NCI-H146 treated with DMSO at 0.1 percent for 48 hours (cell line): ENCODE measurements around the gene FAAH2.
A peak's percentile ranks its signal among the peaks of the same experiment; 100 is the strongest.
"Not testable (repeated sequence)": the region's sequence is repeated elsewhere in the genome, so short reads cannot be mapped to it uniquely, and the experiment has no call there.

Source experiments
- DNase-seq: peaks from one replicate; lab custom pipeline; 2025; ENCODE audit not compliant: unreplicated experiment; lab: John Stamatoyannopoulos, UW

Gene FAAH2

GRCh38 chrX:57286507-57287251 is at the start of gene FAAH2:
FAAH2 (plus strand) TSS chrX:57286706; CDS start chrX:57286826, 120 bp downstream.
- peak; percentile 91 for DNase-seq

- no peak for DNase-seq
Measured at GRCh38 chrX:57241967-57242366, 44.5 kb upstream of the FAAH2 start.

GRCh38 chrX:57251965-57252364 is 34.5 kb upstream of the FAAH2 start:
- DNase-seq = no peak

GRCh38 chrX:57265126-57265525 is 21.4 kb upstream of the FAAH2 start:
- no peak for DNase-seq

GRCh38 chrX:57266275-57266674 is 20.2 kb upstream of the FAAH2 start:
- DNase-seq = no peak

GRCh38 chrX:57266871-57267270 is 19.6 kb upstream of the FAAH2 start:
- DNase-seq = no peak

- no peak for DNase-seq
Measured at GRCh38 chrX:57267308-57267707, 19.2 kb upstream of the FAAH2 start.

- DNase-seq = no peak
Measured at GRCh38 chrX:57270980-57271379, 15.5 kb upstream of the FAAH2 start.

GRCh38 chrX:57282568-57282967 is 3.9 kb upstream of the FAAH2 start:
- peak; percentile 7 for DNase-seq

- DNase-seq = no peak
Measured at GRCh38 chrX:57285001-57285400, 1.5 kb upstream of the FAAH2 start.

- DNase-seq = no peak
Measured at GRCh38 chrX:57289089-57289488, 2.6 kb downstream of the FAAH2 start.

- DNase-seq = no peak
Measured at GRCh38 chrX:57294961-57295360, 8.5 kb downstream of the FAAH2 start.

GRCh38 chrX:57295679-57296078 is 9.2 kb downstream of the FAAH2 start:
- not testable (repeated sequence) for DNase-seq

- no peak for DNase-seq
Measured at GRCh38 chrX:57313583-57314215, 27.2 kb downstream of the FAAH2 start.

- no peak for DNase-seq
Measured at GRCh38 chrX:57329008-57329407, 42.5 kb downstream of the FAAH2 start.

- not testable (repeated sequence) for DNase-seq
Measured at GRCh38 chrX:57335790-57336189, 49.3 kb downstream of the FAAH2 start.

- no peak for DNase-seq
Measured at GRCh38 chrX:57353472-57354132, 67.1 kb downstream of the FAAH2 start.

GRCh38 chrX:57364145-57364544 is 77.6 kb downstream of the FAAH2 start:
- no peak for DNase-seq

- DNase-seq = no peak
Measured at GRCh38 chrX:57366430-57366829, 79.9 kb downstream of the FAAH2 start.

GRCh38 chrX:57367649-57368048 is 81.1 kb downstream of the FAAH2 start:
- DNase-seq = no peak

GRCh38 chrX:57368158-57368557 is 81.7 kb downstream of the FAAH2 start:
- no peak for DNase-seq

GRCh38 chrX:57379296-57379695 is 92.8 kb downstream of the FAAH2 start:
- no peak for DNase-seq
